ENCODE measurements around the gene TBXAS1.

GRCh38 chr7:139869886-139870285, 40.8 kb downstream of the TBXAS1 start:
- no peak for TF ChIP-seq POLR2A (IDR thresholded peaks at IDR 0.05)
- TF ChIP-seq POLR2AphosphoS5 (IDR thresholded peaks at IDR 0.05): no peak
